Right cardiac atrium (tissue), 5 donors: ENCODE measurements around the gene PRMT2. TPM values are rescaled to one million over a fixed set of nuclear protein-coding genes. Genes with fewer than 3 reads are reported as not detected.
"Not testable (repeated sequence)": the region's sequence is repeated elsewhere in the genome, so short reads cannot be mapped to it uniquely, and the experiment has no call there.

Experiments used
- ATAC-seq, 2 donors: fragments of 200-7000 bp; cut with Tn5 transposase; one replicate each; pipeline versions ENCODE4 v1.8.0 to v1.9.1; 2020; ENCODE audit warnings: moderate library complexity in 2 of 2, mild to moderate bottlenecking in 1 of 2
- DNase-seq, 3 donors: peaks; one replicate each; pipeline ENCODE4 v3.0.0-alpha.2; 2020
- H3K27ac ChIP-seq: one replicate; pipeline ENCODE4 v1.5.1; 2013; ENCODE audit warnings: mild to moderate bottlenecking, low read length, control low read depth, moderate library complexity
- H3K27me3 ChIP-seq: one replicate; pipeline ENCODE4 v1.6.1; 2013; ENCODE audit not compliant: control insufficient read depth, insufficient read depth
- H3K4me1 ChIP-seq: one replicate; pipeline ENCODE4 v1.6.1; 2013; ENCODE audit warnings: low read length; ENCODE audit not compliant: control insufficient read depth, insufficient read depth
- H3K4me3 ChIP-seq: one replicate; pipeline ENCODE4 v1.5.1; 2013; ENCODE audit warnings: low read length, control low read depth
- H3K9me3 ChIP-seq: one replicate; pipeline ENCODE4 v1.6.1; 2013; ENCODE audit warnings: low read length; ENCODE audit not compliant: control insufficient read depth
- WGBS: extraction: QIAGEN DNeasy Blood & Tissue Kit; methylation state at CpG from one replicate; pipeline ENCODE4 v1.1.7; 2013; 5-methylcytosine and 5-hydroxymethylcytosine counted together
- intact Hi-C, 4 donors: fragments of 100-400 bp; cut with DNase I; formaldehyde crosslinking; loops; one replicate each; pipeline versions ENCODE4 v1.11.0 to v1.14.0; 2022 to 2023
- polyA plus RNA-seq: library from polyadenylated mRNA; stranded (reverse); fragments of 200-250 nt; gene quantifications from one replicate; pipeline ENCODE4 v1.2.3, GENCODE V29; 2013
- total RNA-seq, 4 donors: library from RNA; stranded (reverse); fragmentation: NEBNext Ultra II Directional; extraction: Animal tissue kit (Norgen Biotek cat#: 25700); gene quantifications; one replicate each; pipeline ENCODE4 v1.2.1, GENCODE V29; 2021
- donor health status: healthy with polysubstance abuse.
- donor health status: DM: no; HTN: yes; CAD: no.
- donor health status: DM: no; HTN: no; CAD: no.
- donor health status: DM: no; HTN: yes; CAD: no; lungs with severe emphysema.
- donor health status: DM: yes; HTN: yes; CAD: no.

Gene PRMT2
- total and polyA plus RNA-seq, 5 donors: 42.5 to 75.6 (median 70.6) TPM

- no peaks in the 10 kb centered on the region for H3K4me1 ChIP-seq
- no peaks in the 10 kb centered on the region for H3K27me3 ChIP-seq
- intact Hi-C loops: no loop called here
- H3K27ac ChIP-seq: no peak overlapping the region
- DNase-seq (peak in 2 of 3 donors; percentile 61 to 65), ATAC-seq (peak; percentile 35 to 45)
- WGBS: 73% methylated on average over 61 of the region's 61 CpGs
- no peaks in the 10 kb centered on the region for H3K9me3 ChIP-seq
- no peak overlapping the region for H3K4me3 ChIP-seq
Observed at GRCh38 chr21:46661642-46662366, 26.3 kb downstream of the PRMT2 start.

DNA sequence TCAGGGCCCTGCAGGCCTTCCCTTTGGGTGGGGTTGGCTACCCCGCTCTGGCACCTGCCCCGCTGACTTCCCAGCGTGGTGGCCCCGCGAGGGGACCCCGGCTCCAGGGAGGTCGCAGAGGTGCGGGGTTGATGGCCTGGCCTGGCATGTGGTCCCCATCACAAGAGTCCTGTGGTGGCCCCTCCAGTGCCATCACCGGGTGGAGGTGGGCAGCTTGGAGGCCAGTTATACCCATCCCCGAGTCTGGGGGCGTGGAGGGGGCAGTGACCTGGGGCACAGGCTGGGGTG lies 26.8 kb downstream of the PRMT2 start:
- no peaks in the 10 kb centered on the region for H3K4me1 ChIP-seq
- WGBS: 93% methylated on average over 11 of the region's 11 CpGs
- no peaks in the 10 kb centered on the region for H3K27me3 ChIP-seq
- no peak overlapping the region for H3K4me3 ChIP-seq
- ATAC-seq: peak; percentile 3 to 13
- H3K27ac ChIP-seq: no peak overlapping the region
- peak in 2 of 3 donors; percentile 57 to 64 for DNase-seq
- intact Hi-C loops: no loop called here
- H3K9me3 ChIP-seq: no peaks in the 10 kb centered on the region

DNA sequence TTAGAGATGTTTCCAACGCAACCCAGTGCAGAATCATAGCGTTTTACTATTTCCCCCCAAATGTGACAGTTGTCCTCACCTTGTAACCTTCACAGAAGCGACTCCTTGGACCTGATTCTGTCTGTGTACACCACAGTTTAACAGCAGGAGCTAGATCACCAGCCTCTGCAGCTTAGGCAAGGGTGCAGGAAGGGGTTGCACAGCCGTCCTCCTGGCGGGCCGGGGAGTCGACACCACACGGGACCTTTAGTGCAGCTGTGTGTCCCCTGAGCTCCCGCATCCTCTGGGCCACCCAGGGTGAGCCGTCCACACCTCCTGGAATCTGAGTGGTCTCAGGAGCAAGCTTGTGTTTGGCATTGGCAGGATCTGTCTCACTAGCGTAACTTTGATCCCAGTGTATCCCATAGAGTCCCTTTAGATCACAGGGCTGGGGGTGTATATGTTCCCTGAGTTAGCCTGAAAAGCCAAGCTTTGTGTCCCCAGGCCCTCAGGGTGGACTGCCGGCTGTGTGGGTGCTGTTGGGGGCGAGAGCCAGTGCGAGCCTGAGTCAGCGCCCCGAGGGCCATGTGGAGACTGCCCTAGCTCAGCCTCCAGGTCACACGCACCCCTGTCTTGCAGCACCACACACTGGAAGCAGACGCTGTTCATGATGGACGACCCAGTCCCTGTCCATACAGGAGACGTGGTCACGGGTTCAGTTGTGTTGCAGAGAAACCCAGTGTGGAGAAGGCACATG lies 27.5 kb downstream of the PRMT2 start:
- H3K4me3 ChIP-seq: no peak overlapping the region
- H3K27me3 ChIP-seq: no peaks in the 10 kb centered on the region
- WGBS: 88% methylated on average over 21 of the region's 21 CpGs
- ATAC-seq (no peak), DNase-seq (no peak)
- no peak overlapping the region for H3K27ac ChIP-seq
- intact Hi-C loops: no loop called here
- H3K4me1 ChIP-seq: no peaks in the 10 kb centered on the region
- no peaks in the 10 kb centered on the region for H3K9me3 ChIP-seq

- intact Hi-C loops: no loop called here
- Histone ChIP-seq H3K4me3 (no peak overlapping the region), H3K27me3 (no peaks in the 10 kb centered on the region), H3K4me1 (no peaks in the 10 kb centered on the region), H3K9me3 (no peaks in the 10 kb centered on the region), H3K27ac (no peak overlapping the region)
- no peak for DNase-seq
- ATAC-seq: no peak
- WGBS: 87% methylated on average over 8 of the region's 8 CpGs
Observed at GRCh38 chr21:46663754-46664153, 28.3 kb downstream of the PRMT2 start.

- WGBS: 95% methylated on average over 24 of the region's 24 CpGs
- H3K27me3 ChIP-seq: no peaks in the 10 kb centered on the region
Observed at GRCh38 chr21:46664316-46664995, 29.0 kb downstream of the PRMT2 start.

DNA sequence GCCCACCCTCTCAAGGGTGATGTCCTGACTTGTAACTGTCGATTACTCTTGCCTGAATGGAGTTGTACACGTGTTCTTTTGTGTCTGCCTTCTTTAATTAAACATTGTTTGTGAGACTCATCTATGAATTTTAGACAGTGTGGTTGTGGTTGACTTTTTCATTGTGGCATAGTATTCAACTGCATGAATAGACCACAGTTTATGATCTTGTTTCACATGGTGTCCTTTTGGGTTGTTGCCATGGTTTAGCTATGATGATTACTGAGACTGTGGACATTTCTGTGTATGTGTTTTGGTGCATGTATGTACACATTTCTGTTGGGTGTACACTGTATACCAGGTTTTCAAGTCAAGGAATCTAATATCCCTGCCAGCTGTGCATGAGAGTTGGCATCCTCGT lies 30.1 kb downstream of the PRMT2 start:
- Histone ChIP-seq H3K9me3 (no peaks in the 10 kb centered on the region), H3K27me3 (peaks cover 4% of the 10 kb centered on the region), H3K4me1 (no peaks in the 10 kb centered on the region), H3K27ac (no peak overlapping the region), H3K4me3 (no peak overlapping the region)
- DNase-seq (no peak), ATAC-seq (no peak)
- intact Hi-C loops: no loop called here
- WGBS: 85% methylated on average over 3 of the region's 3 CpGs

More at GRCh38 chr21:46664316-46664995, 29.0 kb downstream of the PRMT2 start:
- ATAC-seq: no peak
- no peak overlapping the region for H3K27ac ChIP-seq
- no peak overlapping the region for H3K4me3 ChIP-seq
- no peaks in the 10 kb centered on the region for H3K4me1 ChIP-seq
- no peak for DNase-seq
- no peaks in the 10 kb centered on the region for H3K9me3 ChIP-seq
- intact Hi-C loops: no loop called here

DNA sequence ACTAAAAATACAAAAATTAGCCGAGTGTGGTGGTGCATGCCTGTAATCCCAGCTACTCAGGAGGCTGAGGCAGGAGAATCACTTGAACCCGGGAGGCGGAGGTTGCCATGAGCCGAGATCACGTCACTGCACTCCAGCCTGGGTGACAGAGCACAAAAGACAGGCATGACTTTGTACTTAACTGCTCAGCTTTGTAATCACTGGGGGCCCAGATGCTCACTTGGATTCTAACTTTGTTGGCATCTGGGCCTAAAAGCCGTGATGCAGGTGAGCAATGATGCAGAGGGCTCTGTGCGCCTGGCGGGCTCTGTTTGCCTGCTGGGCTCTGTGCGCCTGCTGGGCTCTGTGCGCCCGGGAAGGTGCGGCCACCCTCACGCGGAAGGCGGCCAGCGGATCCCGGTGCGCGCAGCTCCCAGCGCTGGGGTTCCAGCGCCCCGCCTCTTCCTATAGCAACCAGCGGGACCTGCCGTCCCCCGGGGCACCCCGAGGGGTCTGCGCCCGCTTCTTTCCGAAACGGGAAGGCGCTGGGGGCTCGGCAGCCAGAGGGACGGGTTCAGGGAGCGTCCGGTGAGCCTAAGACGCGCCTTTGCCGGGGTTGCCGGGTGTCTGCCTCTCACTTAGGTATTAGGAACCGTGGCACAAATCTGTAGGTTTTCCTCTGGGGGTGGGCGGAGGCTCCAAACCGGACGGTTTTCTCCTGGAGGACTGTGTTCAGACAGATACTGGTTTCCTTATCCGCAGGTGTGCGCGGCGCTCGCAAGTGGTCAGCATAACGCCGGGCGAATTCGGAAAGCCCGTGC lies 31.7 kb downstream of the PRMT2 start:
- DNase-seq: no peak
- H3K27me3 ChIP-seq: peaks cover 4% of the 10 kb centered on the region
- peak in 1 of 2 donors; percentile 15 for ATAC-seq
- WGBS: 9% methylated on average over 53 of the region's 53 CpGs
- H3K9me3 ChIP-seq: no peaks in the 10 kb centered on the region
- intact Hi-C loops: no loop called here
- H3K4me3 ChIP-seq: peak overlapping the region; percentile 43
- H3K27ac ChIP-seq: no peak overlapping the region
- H3K4me1 ChIP-seq: no peaks in the 10 kb centered on the region

DNA sequence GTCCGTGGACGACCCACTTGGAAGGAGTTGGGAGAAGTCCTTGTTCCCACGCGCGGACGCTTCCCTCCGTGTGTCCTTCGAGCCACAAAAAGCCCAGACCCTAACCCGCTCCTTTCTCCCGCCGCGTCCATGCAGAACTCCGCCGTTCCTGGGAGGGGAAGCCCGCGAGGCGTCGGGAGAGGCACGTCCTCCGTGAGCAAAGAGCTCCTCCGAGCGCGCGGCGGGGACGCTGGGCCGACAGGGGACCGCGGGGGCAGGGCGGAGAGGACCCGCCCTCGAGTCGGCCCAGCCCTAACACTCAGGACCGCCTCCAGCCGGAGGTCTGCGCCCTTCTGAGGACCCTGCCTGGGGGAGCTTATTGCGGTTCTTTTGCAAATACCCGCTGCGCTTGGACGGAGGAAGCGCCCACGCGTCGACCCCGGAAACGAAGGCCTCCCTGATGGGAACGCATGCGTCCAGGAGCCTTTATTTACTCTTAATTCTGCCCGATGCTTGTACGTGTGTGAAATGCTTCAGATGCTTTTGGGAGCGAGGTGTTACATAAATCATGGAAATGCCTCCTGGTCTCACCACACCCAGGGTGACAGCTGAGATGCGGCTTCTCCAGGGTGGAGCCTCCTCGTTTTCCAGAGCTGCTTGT lies 32.4 kb downstream of the PRMT2 start:
- peak in 1 of 3 donors; percentile 41 for DNase-seq
- Histone ChIP-seq H3K27ac (no peak overlapping the region), H3K9me3 (no peaks in the 10 kb centered on the region), H3K4me1 (no peaks in the 10 kb centered on the region), H3K27me3 (peaks cover 4% of the 10 kb centered on the region), H3K4me3 (peak overlapping the region; percentile 43)
- peak; percentile 38 to 52 for ATAC-seq
- intact Hi-C loops: no loop called here
- WGBS: 1% methylated on average over 53 of the region's 53 CpGs

DNA sequence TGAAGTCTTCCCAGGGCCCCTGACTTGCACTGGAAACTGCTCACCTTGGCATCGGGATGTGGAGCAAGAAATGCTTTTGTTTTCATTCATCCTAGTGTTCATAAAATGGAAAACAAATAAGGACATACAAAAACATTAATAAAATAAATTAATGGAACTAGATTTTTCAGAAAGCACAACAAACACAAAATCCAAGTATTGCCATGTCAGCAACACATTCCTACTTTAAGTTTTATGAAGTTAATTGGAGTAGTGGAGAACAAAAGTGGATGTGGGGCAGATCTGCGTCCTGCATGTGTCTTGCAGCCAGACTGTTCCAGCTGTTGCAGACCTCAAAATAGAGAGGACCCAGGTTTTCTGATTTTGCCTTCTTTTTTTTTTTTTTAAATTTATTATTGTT lies 32.9 kb downstream of the PRMT2 start:
- no peak for DNase-seq

GRCh38 chr21:46668904-46669303 lies 33.4 kb downstream of the PRMT2 start:
- H3K27me3 ChIP-seq, intact Hi-C loops, H3K4me1 ChIP-seq, DNase-seq, H3K4me3 ChIP-seq, H3K9me3 ChIP-seq, H3K27ac ChIP-seq, ATAC-seq: not testable (repeated sequence)
- 92% methylated on average over 3 of the region's 5 CpGs for WGBS

More for the DNA sequence above, 32.9 kb downstream of the PRMT2 start:
- intact Hi-C loops: no loop called here
- 64% methylated on average over 2 of the region's 2 CpGs for WGBS
- no peaks in the 10 kb centered on the region for H3K9me3 ChIP-seq
- peaks cover 4% of the 10 kb centered on the region for H3K27me3 ChIP-seq
- H3K27ac ChIP-seq: no peak overlapping the region
- no peaks in the 10 kb centered on the region for H3K4me1 ChIP-seq
- H3K4me3 ChIP-seq: no peak overlapping the region
- ATAC-seq: no peak
